SJSA1 (cell line): ENCODE results near the gene NRG2. TPM values are rescaled to one million over a fixed set of nuclear protein-coding genes. Genes with fewer than 3 reads are reported as not detected.

Experiments used
- DNase-seq, 2 experiments: peaks; one replicate each; pipeline ENCODE4 v3.0.0-alpha.2; 2015 to 2020; ENCODE audit warnings: low spot score in 2 of 2, low read depth in 1 of 2
- H3K27ac ChIP-seq: fragments of 250-450 bp; sonication (Bioruptor Pico); 2 replicates; pipeline ENCODE4 v1.5.1; 2020; ENCODE audit warnings: mild to moderate bottlenecking, moderate library complexity
- H3K27me3 ChIP-seq: fragments of 250-450 bp; sonication (Bioruptor Pico); replicated peaks from 2 replicates; pipeline ENCODE4 v1.5.1; 2020; ENCODE audit warnings: mild to moderate bottlenecking, moderate library complexity
- H3K36me3 ChIP-seq: fragments of 250-450 bp; sonication (Bioruptor Pico); 2 replicates; pipeline ENCODE4 v1.5.1; 2020; ENCODE audit warnings: mild to moderate bottlenecking
- H3K4me1 ChIP-seq: fragments of 250-450 bp; sonication (Bioruptor Pico); replicated peaks from 2 replicates; pipeline ENCODE4 v1.6.1; 2021; ENCODE audit warnings: mild to moderate bottlenecking
- H3K4me3 ChIP-seq: fragments of 250-450 bp; sonication (Bioruptor Pico); 2 replicates; pipeline ENCODE4 v1.5.1; 2020; ENCODE audit warnings: mild to moderate bottlenecking
- H3K9me3 ChIP-seq: fragments of 250-450 bp; sonication (Bioruptor Pico); replicated peaks from 2 replicates; pipeline ENCODE4 v1.5.1; 2020; ENCODE audit warnings: mild to moderate bottlenecking
- total RNA-seq: library from RNA; depleted of rRNA; stranded (reverse); fragments of >200 nt; shearing (Covaris generic); gene quantifications from 2 replicates; pipeline ENCODE4 v1.2.3, GENCODE V29; 2014

Gene NRG2
- total RNA-seq, 1 experiment from 2014 or later, result not detected

DNA sequence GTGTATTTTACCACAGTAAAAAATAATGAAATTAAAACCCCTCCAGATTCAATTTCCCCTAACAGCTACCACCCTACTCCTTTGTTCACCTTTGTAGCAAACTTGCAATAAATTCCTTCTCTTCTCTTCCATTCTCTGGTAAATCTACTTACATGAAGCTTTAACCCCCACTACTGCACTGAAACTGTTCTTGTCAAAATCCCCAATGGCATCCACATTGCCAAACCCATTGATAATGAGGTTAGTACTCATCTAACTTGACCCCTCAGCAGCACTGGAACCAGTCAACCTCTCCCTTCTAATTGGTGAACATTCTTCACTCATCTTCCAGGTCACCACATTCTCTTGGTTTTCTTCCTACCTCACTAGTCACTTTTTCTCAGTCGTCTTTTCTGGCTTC is 29.6 kb downstream of the NRG2 start:
- Histone ChIP-seq H3K4me1 (no peaks in the 10 kb centered on the region), H3K9me3 (no peaks in the 10 kb centered on the region), H3K27ac (no peak overlapping the region), H3K36me3 (no peaks in the 10 kb centered on the region), H3K27me3 (peaks cover 36% of the 10 kb centered on the region), H3K4me3 (no peak overlapping the region)
- no peak for DNase-seq

DNA sequence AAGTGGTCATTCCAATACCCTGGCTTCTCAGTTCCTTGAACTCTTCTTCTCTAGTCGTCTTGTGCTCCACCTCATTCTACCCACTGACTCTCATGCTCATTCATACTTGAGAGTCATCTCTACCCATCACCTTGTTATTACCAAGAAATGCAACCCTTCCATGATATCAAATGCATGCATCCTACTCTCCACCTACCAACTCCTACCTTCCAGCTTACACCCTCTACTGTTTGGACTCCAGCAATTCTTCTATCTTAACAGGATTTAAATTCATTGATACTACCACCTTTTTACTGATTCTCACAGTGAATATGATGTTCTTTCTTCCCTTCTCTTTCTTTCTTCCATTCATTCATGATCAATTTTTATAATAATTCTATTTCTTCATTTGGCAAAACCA is 30.7 kb downstream of the NRG2 start:
- no peak overlapping the region for H3K27ac ChIP-seq
- no peaks in the 10 kb centered on the region for H3K9me3 ChIP-seq
- DNase-seq, result no peak
- H3K36me3 ChIP-seq, result no peaks in the 10 kb centered on the region
- no peaks in the 10 kb centered on the region for H3K4me1 ChIP-seq
- H3K27me3 ChIP-seq, result peaks cover 28% of the 10 kb centered on the region
- H3K4me3 ChIP-seq, result no peak overlapping the region

DNA sequence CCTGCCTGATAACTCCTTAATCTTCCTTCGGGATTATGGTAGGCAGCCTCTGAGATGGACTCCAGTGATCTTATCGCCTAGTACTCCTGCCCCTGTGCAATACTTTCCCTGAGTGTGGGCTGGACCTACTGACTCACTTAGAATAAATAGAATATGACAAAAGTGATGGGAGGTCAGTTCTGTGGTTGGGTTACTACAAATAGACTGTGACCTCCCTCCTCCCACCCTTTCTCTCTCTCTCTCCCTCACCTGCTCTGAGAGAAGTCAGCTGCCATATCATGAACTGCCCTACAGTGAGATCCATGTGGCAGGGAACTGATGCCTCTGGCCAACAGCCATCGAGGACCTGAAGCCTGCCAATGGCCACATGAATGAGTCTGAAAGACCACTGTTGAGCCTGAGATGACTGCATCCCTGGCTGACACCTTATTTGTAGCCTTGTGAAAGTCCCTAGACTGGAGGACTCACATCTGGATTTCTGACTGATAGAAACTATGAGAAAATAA is 31.7 kb downstream of the NRG2 start:
- Histone ChIP-seq H3K36me3 (no peaks in the 10 kb centered on the region), H3K4me1 (no peaks in the 10 kb centered on the region), H3K27ac (no peak overlapping the region), H3K9me3 (no peaks in the 10 kb centered on the region), H3K4me3 (no peak overlapping the region), H3K27me3 (peaks cover 30% of the 10 kb centered on the region)
- no peak for DNase-seq

DNA sequence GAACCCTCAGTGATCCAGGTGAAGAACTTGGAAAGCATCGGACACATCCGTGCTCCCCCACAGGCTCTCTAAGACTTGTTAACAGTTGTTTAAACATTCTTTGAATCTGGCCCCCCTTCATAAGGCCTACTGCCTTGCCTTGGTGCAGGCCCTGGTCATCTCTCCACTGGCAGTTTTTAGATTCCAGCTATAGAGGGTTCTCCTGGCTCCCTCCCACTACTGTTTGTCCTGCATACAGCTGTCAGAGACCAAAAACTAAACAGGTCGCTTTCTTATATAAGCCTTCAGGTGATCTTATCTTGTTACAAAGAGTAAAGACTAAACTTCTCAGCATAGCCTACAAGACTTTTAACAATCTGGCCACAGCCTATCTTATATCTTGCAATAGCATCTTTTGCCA is 32.3 kb downstream of the NRG2 start:
- Histone ChIP-seq H3K27ac (no peak overlapping the region), H3K27me3 (peaks cover 36% of the 10 kb centered on the region), H3K4me1 (no peaks in the 10 kb centered on the region), H3K9me3 (no peaks in the 10 kb centered on the region), H3K36me3 (no peaks in the 10 kb centered on the region), H3K4me3 (no peak overlapping the region)
- DNase-seq, result no peak

DNA sequence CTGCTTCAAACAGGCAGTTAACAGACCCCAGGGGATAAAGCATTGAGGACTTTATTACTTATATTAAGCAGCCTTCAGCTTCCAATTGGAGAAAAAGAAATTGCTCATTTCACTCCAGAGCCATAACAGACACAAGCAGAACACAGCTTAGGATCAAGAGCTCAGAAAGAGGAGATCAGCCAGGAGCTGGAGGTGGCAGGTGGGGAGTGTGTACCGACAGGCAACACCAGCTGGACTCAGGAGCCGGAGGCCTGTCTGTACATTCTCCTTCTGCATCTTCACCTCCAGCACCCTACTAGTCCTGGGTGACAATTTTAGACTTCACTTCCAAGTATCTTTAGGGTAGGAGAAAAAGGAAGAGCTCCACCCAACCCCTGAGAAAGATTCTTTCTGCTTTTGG is 35.8 kb downstream of the NRG2 start:
- H3K9me3 ChIP-seq, result no peaks in the 10 kb centered on the region
- DNase-seq, result no peak
- H3K4me1 ChIP-seq, result no peaks in the 10 kb centered on the region
- no peaks in the 10 kb centered on the region for H3K36me3 ChIP-seq
- H3K4me3 ChIP-seq, result no peak overlapping the region
- no peak overlapping the region for H3K27ac ChIP-seq
- H3K27me3 ChIP-seq, result peaks cover 47% of the 10 kb centered on the region

DNA sequence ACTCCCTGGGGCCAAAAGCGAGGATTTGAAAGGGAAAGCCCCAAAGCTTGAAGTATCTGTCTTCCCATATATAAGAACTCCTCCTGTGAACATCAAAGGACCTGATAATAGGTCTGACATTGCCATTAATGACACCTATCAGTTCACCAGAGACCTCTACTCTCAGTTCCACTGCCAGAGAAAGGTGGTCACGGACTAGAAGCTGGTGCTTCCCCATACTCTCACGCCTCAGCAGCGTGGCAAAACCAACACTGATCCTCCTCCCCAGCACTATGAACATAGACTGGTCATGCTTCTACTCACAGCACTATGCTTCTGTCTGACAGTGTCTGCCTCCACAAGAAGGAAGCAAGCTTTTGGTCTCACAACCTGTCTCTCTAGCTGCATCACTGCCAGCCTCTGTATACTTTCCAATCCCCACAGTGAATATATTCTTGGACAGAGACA is 37.9 kb downstream of the NRG2 start:
- H3K27me3 ChIP-seq, result peaks cover 61% of the 10 kb centered on the region
- H3K9me3 ChIP-seq, result no peaks in the 10 kb centered on the region

DNA sequence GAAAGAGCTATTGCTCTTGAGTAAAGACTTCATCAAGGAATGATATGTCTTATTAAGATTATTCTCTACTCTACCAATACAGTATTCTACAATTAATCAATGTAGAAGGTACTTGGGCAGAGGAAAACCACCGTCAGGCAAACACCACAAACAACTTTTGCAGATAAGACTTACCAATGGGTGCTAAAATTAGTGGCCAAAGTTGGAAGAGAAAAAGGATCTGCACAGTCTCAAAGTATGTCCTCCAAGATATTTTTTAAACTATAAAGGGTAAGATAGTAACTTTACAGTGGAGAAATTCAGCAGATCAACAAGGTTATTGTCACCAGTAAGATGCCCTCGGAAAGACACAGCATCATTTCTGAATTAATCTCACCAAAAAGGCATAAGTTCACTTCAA is 38.9 kb downstream of the NRG2 start:
- DNase-seq, result no peak
- Histone ChIP-seq H3K4me3 (no peak overlapping the region), H3K9me3 (no peaks in the 10 kb centered on the region), H3K4me1 (no peaks in the 10 kb centered on the region), H3K27ac (no peak overlapping the region), H3K36me3 (no peaks in the 10 kb centered on the region), H3K27me3 (peaks cover 65% of the 10 kb centered on the region)

More for the DNA sequence above, 37.9 kb downstream of the NRG2 start:
- no peak for DNase-seq
- Histone ChIP-seq H3K4me1 (no peaks in the 10 kb centered on the region), H3K27ac (no peak overlapping the region), H3K4me3 (no peak overlapping the region), H3K36me3 (no peaks in the 10 kb centered on the region)

DNA sequence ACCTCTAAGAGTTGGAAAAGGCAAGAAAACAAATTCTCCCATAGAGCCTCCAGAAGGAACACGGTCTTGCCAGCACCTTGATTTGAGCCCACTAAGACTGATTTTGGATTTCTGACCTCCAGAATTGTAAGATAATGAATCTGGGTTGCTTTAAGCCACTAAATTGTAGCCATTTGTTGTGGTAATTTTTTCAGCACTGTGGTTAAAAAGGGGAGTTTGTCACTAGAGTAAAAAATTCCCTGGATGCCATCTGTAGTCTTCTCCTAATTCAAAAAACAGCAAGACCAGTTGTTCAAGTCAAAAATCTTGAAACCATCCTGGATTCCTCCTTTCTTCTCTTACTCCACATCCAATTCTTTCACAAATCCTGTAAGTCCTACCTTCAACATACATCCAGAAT is 39.6 kb downstream of the NRG2 start:
- no peaks in the 10 kb centered on the region for H3K36me3 ChIP-seq
- peaks cover 61% of the 10 kb centered on the region for H3K27me3 ChIP-seq
- H3K4me1 ChIP-seq, result no peaks in the 10 kb centered on the region
- H3K9me3 ChIP-seq, result no peaks in the 10 kb centered on the region
- DNase-seq, result no peak
- H3K27ac ChIP-seq, result no peak overlapping the region
- no peak overlapping the region for H3K4me3 ChIP-seq

DNA sequence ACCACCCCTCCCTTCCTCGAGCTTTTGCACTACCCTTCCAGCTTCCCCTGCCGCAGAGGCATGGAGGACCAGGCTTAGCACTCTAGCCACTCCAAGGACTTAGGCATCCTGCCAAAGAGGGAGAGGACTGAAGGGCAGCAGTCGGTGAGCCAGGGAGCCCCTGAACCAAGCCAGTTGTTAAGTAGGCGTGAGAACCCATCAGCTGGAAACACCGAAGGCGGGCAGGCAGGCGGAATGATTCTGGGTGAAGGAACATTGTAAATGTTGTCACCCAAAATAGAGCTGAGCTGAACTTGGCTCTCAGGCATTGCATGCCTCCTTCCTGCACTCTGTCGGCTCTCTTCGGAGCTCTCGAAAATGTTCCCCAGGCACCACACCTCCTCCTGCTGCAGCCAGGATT is 42.8 kb downstream of the NRG2 start:
- Histone ChIP-seq H3K9me3 (no peaks in the 10 kb centered on the region), H3K4me1 (no peaks in the 10 kb centered on the region), H3K4me3 (no peak overlapping the region), H3K27me3 (peaks cover 50% of the 10 kb centered on the region), H3K27ac (no peak overlapping the region), H3K36me3 (no peaks in the 10 kb centered on the region)
- DNase-seq, result no peak

DNA sequence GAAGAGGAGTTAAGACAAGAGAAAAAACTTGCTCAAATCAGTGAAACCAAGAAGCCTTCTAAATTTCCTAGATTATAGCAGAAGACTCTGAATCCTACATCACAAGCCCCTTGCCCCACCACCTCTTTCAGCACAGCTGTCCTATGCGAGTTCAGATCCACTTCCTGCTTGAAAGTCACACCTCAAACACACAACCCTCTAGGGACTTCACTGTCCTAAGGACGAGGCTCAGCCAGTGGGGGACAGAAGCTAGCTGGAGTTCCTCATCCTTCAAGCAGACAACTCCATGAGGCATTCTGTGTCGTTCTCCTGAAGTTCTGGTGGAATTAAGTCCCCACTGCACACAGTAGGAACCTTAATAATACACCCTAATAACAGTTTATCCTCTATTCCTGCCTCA is 44.3 kb downstream of the NRG2 start:
- no peak for DNase-seq
- H3K4me1 ChIP-seq, result no peaks in the 10 kb centered on the region
- H3K36me3 ChIP-seq, result no peaks in the 10 kb centered on the region
- no peaks in the 10 kb centered on the region for H3K9me3 ChIP-seq
- H3K27me3 ChIP-seq, result peaks cover 48% of the 10 kb centered on the region
- no peak overlapping the region for H3K27ac ChIP-seq
- no peak overlapping the region for H3K4me3 ChIP-seq

DNA sequence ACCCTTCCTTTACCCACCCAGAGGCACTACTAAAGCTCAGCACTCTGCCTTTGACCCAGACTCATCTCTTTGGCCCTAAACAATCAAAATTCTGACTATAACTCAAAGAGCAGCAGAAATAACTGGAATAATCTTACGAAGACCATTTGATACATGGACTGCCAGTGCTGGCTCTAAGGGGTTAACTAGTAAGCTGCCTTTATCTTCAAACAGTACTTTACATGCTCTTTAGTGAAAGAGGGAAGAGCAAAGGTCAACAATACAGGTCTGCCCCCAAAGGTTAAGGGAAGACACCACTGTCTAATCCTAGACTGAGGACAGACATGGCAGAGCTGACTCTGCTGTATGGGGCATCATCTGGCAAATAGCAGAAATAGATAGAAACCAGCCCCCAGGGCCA is 45.8 kb downstream of the NRG2 start:
- Histone ChIP-seq H3K9me3 (no peaks in the 10 kb centered on the region), H3K36me3 (no peaks in the 10 kb centered on the region), H3K4me1 (no peaks in the 10 kb centered on the region), H3K4me3 (no peak overlapping the region), H3K27ac (no peak overlapping the region), H3K27me3 (peaks cover 46% of the 10 kb centered on the region)
- DNase-seq, result no peak

DNA sequence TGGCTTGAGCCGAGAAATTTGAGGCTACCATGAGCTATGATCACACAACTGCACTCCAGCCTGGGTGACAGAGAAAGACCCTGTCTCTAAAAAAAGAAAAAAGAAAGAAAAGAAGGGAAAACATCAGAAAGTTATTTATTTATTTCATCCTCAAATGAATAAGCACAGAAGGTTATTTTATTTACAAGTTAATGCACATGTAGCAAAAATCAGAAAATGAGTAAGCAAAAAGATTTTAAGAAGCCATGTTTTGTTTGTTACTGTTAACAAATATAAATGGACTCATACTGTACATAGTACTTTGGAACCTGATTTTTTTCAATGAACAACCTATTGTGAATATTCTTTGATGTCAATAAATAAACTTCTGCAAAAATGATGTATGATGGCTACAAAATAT is 47.2 kb downstream of the NRG2 start:
- no peak overlapping the region for H3K27ac ChIP-seq
- no peaks in the 10 kb centered on the region for H3K9me3 ChIP-seq
- no peaks in the 10 kb centered on the region for H3K4me1 ChIP-seq
- H3K27me3 ChIP-seq, result peaks cover 46% of the 10 kb centered on the region
- H3K4me3 ChIP-seq, result no peak overlapping the region
- H3K36me3 ChIP-seq, result no peaks in the 10 kb centered on the region
- no peak for DNase-seq

DNA sequence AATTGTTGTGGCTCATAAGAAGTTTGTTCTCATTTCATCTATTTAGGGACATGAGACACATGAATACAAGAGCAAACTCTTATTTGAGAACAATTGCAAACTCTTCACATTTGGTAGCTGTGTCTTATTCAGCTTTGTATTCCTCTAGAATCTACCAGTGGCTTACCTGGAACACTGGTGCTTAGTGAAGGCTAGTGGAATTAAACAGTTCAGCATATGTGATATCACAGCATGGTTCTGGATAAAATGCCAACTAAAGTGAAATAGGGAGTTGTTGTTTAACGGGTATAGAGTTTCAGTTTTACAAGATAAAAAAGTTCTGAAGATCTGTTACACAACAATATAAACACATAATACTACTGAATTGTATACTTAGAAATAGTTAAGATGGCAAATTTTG is 48.9 kb downstream of the NRG2 start:
- Histone ChIP-seq H3K36me3 (no peaks in the 10 kb centered on the region), H3K27me3 (peaks cover 38% of the 10 kb centered on the region), H3K27ac (no peak overlapping the region), H3K4me3 (no peak overlapping the region), H3K4me1 (no peaks in the 10 kb centered on the region), H3K9me3 (no peaks in the 10 kb centered on the region)
- DNase-seq, result no peak

DNA sequence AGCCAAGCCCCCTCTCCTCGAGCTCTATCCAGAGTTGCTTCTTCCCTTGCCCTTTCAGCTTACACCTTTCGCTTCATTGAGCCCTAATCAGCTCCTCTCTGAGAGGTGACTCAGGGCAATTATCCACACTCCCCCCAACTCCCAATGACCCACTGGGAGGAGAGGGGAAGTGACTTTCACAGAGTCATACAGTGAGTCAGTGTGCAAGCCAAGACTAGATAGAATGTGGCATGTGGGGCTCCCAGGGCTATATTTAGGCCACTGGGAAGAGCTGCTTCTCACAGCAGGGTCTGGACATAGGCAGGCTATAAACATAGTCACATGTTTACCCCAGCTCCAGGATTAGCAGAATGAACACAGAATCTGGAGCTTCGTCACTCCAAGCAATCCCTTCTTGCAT is 57.4 kb downstream of the NRG2 start:
- H3K4me1 ChIP-seq, result peaks cover 12% of the 10 kb centered on the region
- no peaks in the 10 kb centered on the region for H3K36me3 ChIP-seq
- peaks cover 5% of the 10 kb centered on the region for H3K27me3 ChIP-seq
- H3K9me3 ChIP-seq, result no peaks in the 10 kb centered on the region
- no peak overlapping the region for H3K4me3 ChIP-seq
- H3K27ac ChIP-seq, result no peak overlapping the region
- peak; percentile 63 to 72 for DNase-seq

DNA sequence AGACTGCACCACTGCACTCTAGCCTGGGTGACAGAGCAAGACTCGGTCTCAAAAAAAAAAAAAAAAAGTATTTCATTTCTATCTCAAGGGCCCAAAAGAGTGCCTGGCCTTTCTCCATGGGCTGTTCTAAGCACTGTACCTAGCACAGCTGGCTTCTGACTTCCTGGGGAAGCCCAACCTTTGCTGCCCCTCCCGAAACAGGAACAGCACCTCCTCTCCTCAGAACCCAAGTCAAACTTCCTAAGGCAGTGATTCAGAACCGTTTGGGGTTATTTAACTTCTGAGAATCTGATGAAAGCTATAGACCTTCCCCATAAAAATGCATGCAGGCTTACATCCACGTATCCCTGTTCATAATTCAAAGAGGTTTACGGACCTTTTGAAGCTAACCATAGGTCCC is 57.8 kb downstream of the NRG2 start:
- H3K27me3 ChIP-seq, result peaks cover 5% of the 10 kb centered on the region
- no peaks in the 10 kb centered on the region for H3K36me3 ChIP-seq
- no peak for DNase-seq
- H3K4me1 ChIP-seq, result peaks cover 12% of the 10 kb centered on the region
- H3K27ac ChIP-seq, result no peak overlapping the region
- no peaks in the 10 kb centered on the region for H3K9me3 ChIP-seq
- no peak overlapping the region for H3K4me3 ChIP-seq
